AG04449 (cell line): Measurements from ENCODE around the gene ARL6IP5.

Experiments used
- CTCF ChIA-PET: fragments of 350-600 bp; formaldehyde crosslinking; extraction: SDS; loops from one replicate; lab custom pipeline; 2021; ENCODE audit warnings: antibody characterized with exemption; lab: Yijun Ruan, JAX
- POLR2A ChIA-PET: fragments of 400-600, 350-600 bp; formaldehyde crosslinking; extraction: SDS; loops from one replicate; lab custom pipeline; 2020; ENCODE audit warnings: antibody characterized with exemption, inconsistent platforms; lab: Yijun Ruan, JAX
- DNase-seq: peaks from one replicate; pipeline ENCODE4 v3.0.0-alpha.2; 2010; ENCODE audit warnings: low read depth, low spot score
- H3K4me3 ChIP-seq: 2 replicates; pipeline ENCODE4 v1.5.1; 2011; ENCODE audit warnings: low read depth, mild to moderate bottlenecking, control low read depth, low read length
- TF ChIP-seq, protein P1 (sequence below): IDR thresholded peaks from one replicate; pipeline ENCODE4 v1.5.1; 2011; ENCODE audit warnings: mild to moderate bottlenecking, moderate library complexity, low read length, control low read depth, inconsistent platforms; ENCODE audit not compliant: insufficient read depth; ENCODE audit errors: missing control alignments

ARL6IP5 gene

GRCh38 chr3:69143612-69144011, 58.9 kb downstream of the ARL6IP5 start:
- H3K4me3 ChIP-seq: no peak overlapping the region
- no peak for DNase-seq
- ChIA-PET POLR2A (no interaction called here), CTCF (no interaction called here)
- TF ChIP-seq, protein P1, sequence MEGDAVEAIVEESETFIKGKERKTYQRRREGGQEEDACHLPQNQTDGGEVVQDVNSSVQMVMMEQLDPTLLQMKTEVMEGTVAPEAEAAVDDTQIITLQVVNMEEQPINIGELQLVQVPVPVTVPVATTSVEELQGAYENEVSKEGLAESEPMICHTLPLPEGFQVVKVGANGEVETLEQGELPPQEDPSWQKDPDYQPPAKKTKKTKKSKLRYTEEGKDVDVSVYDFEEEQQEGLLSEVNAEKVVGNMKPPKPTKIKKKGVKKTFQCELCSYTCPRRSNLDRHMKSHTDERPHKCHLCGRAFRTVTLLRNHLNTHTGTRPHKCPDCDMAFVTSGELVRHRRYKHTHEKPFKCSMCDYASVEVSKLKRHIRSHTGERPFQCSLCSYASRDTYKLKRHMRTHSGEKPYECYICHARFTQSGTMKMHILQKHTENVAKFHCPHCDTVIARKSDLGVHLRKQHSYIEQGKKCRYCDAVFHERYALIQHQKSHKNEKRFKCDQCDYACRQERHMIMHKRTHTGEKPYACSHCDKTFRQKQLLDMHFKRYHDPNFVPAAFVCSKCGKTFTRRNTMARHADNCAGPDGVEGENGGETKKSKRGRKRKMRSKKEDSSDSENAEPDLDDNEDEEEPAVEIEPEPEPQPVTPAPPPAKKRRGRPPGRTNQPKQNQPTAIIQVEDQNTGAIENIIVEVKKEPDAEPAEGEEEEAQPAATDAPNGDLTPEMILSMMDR: no peak

GRCh38 chr3:69144631-69145245, 60.0 kb downstream of the ARL6IP5 start:
- POLR2A ChIA-PET: no interaction called here
- H3K4me3 ChIP-seq: no peak overlapping the region
- CTCF ChIA-PET: interaction anchor here (0.6 to 2.7 kb wide), 7 partner anchors 16 to 296 kb away, joined by 3 to 12 read pairs (median 4); no protein-coding TSS in a partner anchor
- TF ChIP-seq, protein P1: no peak
- DNase-seq: no peak

DNA sequence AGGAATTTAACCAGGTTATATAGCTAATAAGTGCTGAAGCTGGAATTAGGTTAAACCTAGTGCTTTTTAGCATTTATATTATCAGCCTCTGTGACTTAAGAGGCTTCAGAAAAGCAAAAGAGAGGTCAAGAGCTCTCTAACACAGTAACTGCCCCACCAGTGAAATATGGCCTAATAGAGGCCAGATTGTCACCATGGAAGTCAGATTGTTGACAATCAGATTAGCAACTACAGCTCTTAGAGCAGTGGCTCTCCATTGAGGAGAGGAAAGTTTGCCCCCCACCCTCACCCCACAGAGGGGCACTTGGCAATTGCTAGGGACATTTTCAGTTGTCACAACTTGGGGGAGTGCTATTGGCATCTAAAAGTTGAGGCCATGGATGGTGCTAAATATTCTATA, 61.0 kb downstream of the ARL6IP5 start:
- CTCF ChIA-PET: interaction anchor here (0.9 to 2.7 kb wide), 6 partner anchors 15 to 280 kb away, joined by 3 to 12 read pairs (median 6); no protein-coding TSS in a partner anchor

GRCh38 chr3:69149586-69149985, 64.8 kb downstream of the ARL6IP5 start:
- no peak overlapping the region for H3K4me3 ChIP-seq
- CTCF ChIA-PET: interaction anchor here (1.2 to 1.6 kb wide), 3 partner anchors 9 to 28 kb away, joined by 4 to 10 read pairs (median 5); no protein-coding TSS in a partner anchor
- POLR2A ChIA-PET: no interaction called here
- no peak for DNase-seq
- TF ChIP-seq, protein P1: no peak

More for the DNA sequence above, 61.0 kb downstream of the ARL6IP5 start:
- no peak overlapping the region for H3K4me3 ChIP-seq
- no peak for DNase-seq
- TF ChIP-seq, protein P1: no peak
- POLR2A ChIA-PET: no interaction called here
